HepG2 (cell line): ENCODE measurements around the gene CTU2. TPM values are rescaled to one million over a fixed set of nuclear protein-coding genes. Genes with fewer than 3 reads are reported as not detected.

Experiments used
- AGO1 ChIP-seq: fragments of 200-400 bp; formaldehyde crosslinking; IDR thresholded peaks from 2 replicates; pipeline ENCODE4 v1.6.1; 2017; ENCODE audit warnings: mild to moderate bottlenecking, low read depth, low read length, moderate library complexity; ENCODE audit not compliant: poor library complexity, severe bottlenecking
- ARID2 ChIP-seq: sonication (generic); formaldehyde crosslinking; IDR thresholded peaks from 2 replicates; pipeline ENCODE4 v1.8.1; 2022; ENCODE audit warnings: mild to moderate bottlenecking, missing genetic modification reagents, borderline replicate concordance
- FLYWCH1 ChIP-seq: sonication (generic); formaldehyde crosslinking; IDR thresholded peaks from 2 replicates; pipeline ENCODE4 v1.8.1; 2023; ENCODE audit warnings: mild to moderate bottlenecking, missing genetic modification reagents
- HNRNPL ChIP-seq: fragments of 200-400 bp; formaldehyde crosslinking; IDR thresholded peaks from 2 replicates; pipeline ENCODE4 v1.6.1; 2017; ENCODE audit warnings: mild to moderate bottlenecking, low read depth, low read length
- MEIS1 ChIP-seq: sonication (generic); formaldehyde crosslinking; IDR thresholded peaks from 2 replicates; pipeline ENCODE4 v1.9.0; 2021; ENCODE audit warnings: mild to moderate bottlenecking, missing genetic modification reagents, moderate library complexity, borderline replicate concordance
- MXD1 ChIP-seq: sonication (generic); formaldehyde crosslinking; IDR thresholded peaks from 2 replicates; pipeline ENCODE4 v1.4.0; 2020; ENCODE audit warnings: mild to moderate bottlenecking, missing genetic modification reagents
- NKX3-1 ChIP-seq: sonication (generic); formaldehyde crosslinking; IDR thresholded peaks from 2 replicates; pipeline ENCODE4 v1.5.0; 2020; ENCODE audit warnings: missing genetic modification reagents
- NR2F6 ChIP-seq, 2 experiments: IDR thresholded peaks; 2 replicates each; pipeline ENCODE4 v1.6.1; 2016; ENCODE audit warnings: antibody characterized with exemption in 1 of 2, mild to moderate bottlenecking in 1 of 2
- NRL ChIP-seq: sonication (generic); formaldehyde crosslinking; IDR thresholded peaks from 2 replicates; pipeline ENCODE4 v1.5.0; 2020; ENCODE audit warnings: missing genetic modification reagents, mild to moderate bottlenecking, moderate library complexity, borderline replicate concordance
- POLR2AphosphoS2 ChIP-seq: IDR thresholded peaks from 2 replicates; pipeline ENCODE4 v1.6.1; 2011; ENCODE audit warnings: low read depth, low read length, improper control_type of control experiment
- RBAK ChIP-seq: sonication (generic); formaldehyde crosslinking; IDR thresholded peaks from 2 replicates; pipeline ENCODE4 v1.5.1; 2020; ENCODE audit warnings: mild to moderate bottlenecking, missing genetic modification reagents
- XRCC5 ChIP-seq: fragments of 200-400 bp; formaldehyde crosslinking; optimal IDR thresholded peaks from 2 replicates; pipeline ENCODE3; 2017; ENCODE audit warnings: mild to moderate bottlenecking, low read length
- ZC3H4 ChIP-seq: sonication (generic); formaldehyde crosslinking; IDR thresholded peaks from 2 replicates; pipeline ENCODE4 v1.4.0; 2020; ENCODE audit warnings: missing genetic modification reagents, borderline replicate concordance
- ZFX ChIP-seq: sonication (generic); formaldehyde crosslinking; IDR thresholded peaks from 2 replicates; pipeline ENCODE4 v1.4.0; 2020; ENCODE audit warnings: mild to moderate bottlenecking, low read depth, missing genetic modification reagents, moderate library complexity
- ZNF33A ChIP-seq: sonication (generic); formaldehyde crosslinking; IDR thresholded peaks from 2 replicates; pipeline ENCODE4 v1.5.1; 2020; ENCODE audit warnings: missing genetic modification reagents, mild to moderate bottlenecking, moderate library complexity, borderline replicate concordance
- ZNF562 ChIP-seq: sonication (generic); formaldehyde crosslinking; IDR thresholded peaks from 2 replicates; pipeline ENCODE4 v1.8.0; 2022; ENCODE audit warnings: missing genetic modification reagents, borderline replicate concordance
- polyA plus RNA-seq, 8 experiments: library from polyadenylated mRNA; depleted of rRNA in 3 of 8; stranded (reverse) in 7 of 8; unstranded in 1 of 8; fragments of >200 nt; fragmentation: Illumina TruSeq in 4 of 8; extraction: Trizol in 4 of 8; gene quantifications; 2 replicates each; pipeline versions ENCODE4 v1.2.1 to v1.2.3, GENCODE V29; 2011 to 2016; ENCODE audit warnings: low read depth in 4 of 8, missing spikeins in 1 of 8, mixed read lengths in 1 of 8; ENCODE audit not compliant: insufficient read depth in 1 of 8
- total RNA-seq, 5 experiments: library from RNA; depleted of rRNA; stranded (reverse); fragments of >200 nt; fragmentation: Illumina TruSeq; extraction: Trizol; gene quantifications; 2 replicates each; pipeline ENCODE4 v1.2.3, GENCODE V29; 2016; ENCODE audit warnings: low read depth in 1 of 5
- TF ChIP-seq, protein P1 (sequence below): sonication (generic); formaldehyde crosslinking; IDR thresholded peaks from 2 replicates; pipeline ENCODE4 v1.4.0; 2020; ENCODE audit warnings: missing genetic modification reagents
- TF ChIP-seq, protein P2 (sequence below): IDR thresholded peaks from 2 replicates; pipeline ENCODE4 v1.6.1; 2016; ENCODE audit warnings: missing biosample characterization, missing genetic modification reagents, low read depth
- TF ChIP-seq, protein P3 (sequence below): sonication (generic); formaldehyde crosslinking; IDR thresholded peaks from 2 replicates; pipeline ENCODE4 v1.4.0; 2020; ENCODE audit warnings: missing genetic modification reagents, borderline replicate concordance

CTU2 gene
- total and polyA plus RNA-seq, 2 of the 13 experiments (the other 11 are each of a cell fraction or from before 2014, with no cell fraction given) = 13.3 to 21.9 TPM

DNA sequence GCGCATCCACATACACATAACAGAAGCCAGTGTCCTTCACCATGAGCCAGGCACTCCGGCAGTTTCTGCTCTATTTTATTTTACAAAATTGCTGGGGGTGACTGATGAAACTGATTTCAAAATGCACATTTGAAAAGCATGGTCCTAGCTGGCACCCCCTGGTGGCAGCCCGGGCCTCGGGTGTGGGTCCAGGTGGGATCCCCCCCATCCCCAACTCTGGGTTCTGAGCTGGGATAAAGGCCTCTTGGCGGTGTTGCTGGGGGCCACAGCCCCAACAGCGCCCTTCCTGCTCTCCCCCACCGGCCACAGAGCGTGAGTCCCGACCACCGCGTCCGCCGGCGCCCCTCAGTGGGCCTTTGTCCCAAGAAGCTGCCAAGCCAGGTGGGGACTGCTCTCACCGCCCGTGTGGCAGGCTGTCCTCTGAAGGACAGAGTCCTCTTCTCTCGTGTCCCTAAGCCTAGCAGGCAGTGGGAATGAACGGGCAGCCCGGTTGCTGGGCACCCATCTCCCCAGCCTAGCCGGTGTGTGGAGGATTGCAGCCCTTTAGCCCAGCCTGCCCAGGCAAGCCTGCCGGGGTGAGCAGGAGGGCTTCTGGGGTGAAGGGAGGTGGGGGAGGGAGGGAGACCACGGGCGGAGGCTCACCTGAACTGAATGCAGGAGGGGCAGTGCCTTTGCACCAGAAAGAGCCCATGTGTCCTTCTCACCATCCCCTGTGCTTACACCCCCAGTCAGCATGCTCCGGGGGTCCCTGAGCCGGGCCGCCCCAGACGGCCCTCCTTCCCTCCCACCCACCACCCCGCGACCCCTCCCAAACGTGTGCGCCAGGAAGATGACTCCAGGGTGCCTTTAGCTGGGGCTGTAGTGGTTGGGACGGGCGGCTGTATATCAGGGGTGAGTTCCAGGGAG, 20.9 kb upstream of the CTU2 start (continued):
- TF ChIP-seq AGO1 = no peak
- TF ChIP-seq, protein P1, sequence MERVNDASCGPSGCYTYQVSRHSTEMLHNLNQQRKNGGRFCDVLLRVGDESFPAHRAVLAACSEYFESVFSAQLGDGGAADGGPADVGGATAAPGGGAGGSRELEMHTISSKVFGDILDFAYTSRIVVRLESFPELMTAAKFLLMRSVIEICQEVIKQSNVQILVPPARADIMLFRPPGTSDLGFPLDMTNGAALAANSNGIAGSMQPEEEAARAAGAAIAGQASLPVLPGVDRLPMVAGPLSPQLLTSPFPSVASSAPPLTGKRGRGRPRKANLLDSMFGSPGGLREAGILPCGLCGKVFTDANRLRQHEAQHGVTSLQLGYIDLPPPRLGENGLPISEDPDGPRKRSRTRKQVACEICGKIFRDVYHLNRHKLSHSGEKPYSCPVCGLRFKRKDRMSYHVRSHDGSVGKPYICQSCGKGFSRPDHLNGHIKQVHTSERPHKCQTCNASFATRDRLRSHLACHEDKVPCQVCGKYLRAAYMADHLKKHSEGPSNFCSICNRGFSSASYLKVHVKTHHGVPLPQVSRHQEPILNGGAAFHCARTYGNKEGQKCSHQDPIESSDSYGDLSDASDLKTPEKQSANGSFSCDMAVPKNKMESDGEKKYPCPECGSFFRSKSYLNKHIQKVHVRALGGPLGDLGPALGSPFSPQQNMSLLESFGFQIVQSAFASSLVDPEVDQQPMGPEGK (CRISPR knock-in tag) = peak; percentile 66
- TF ChIP-seq POLR2AphosphoS2 = no peak
- TF ChIP-seq, protein P2, sequence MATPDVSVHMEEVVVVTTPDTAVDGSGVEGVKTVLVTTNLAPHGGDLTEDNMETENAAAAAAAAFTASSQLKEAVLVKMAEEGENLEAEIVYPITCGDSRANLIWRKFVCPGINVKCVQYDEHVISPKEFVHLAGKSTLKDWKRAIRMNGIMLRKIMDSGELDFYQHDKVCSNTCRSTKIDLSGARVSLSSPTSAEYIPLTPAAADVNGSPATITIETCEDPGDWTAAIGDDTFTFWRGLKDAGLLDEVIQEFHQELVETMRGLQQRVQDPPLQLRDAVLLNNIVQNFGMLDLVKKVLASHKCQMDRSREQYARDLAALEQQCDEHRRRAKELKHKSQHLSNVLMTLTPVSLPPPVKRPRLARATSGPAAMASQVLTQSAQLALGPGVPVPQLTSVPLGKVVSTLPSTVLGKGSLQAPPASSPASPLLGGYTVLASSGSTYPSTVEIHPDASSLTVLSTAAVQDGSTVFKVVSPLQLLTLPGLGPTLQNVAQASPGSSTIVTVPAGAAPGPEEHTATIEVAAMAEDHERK (CRISPR knock-in tag) = no peak
- TF ChIP-seq NKX3-1 (CRISPR knock-in tag) = no peak
- TF ChIP-seq NR2F6 (IDR thresholded peaks at IDR 0.05) = no peak
- no peak for TF ChIP-seq NR2F6 (CRISPR knock-in tag; IDR thresholded peaks at IDR 0.05)
- peak; percentile 37; the same call in 1 of the 2 replicates for TF ChIP-seq ZFX
- TF ChIP-seq RBAK (CRISPR knock-in tag) = no peak
- 0 out of 2 replicates have a peak, but pooled peaks have one; percentile 50 for TF ChIP-seq FLYWCH1
- peak; percentile 82 for TF ChIP-seq XRCC5
- TF ChIP-seq MEIS1 (CRISPR knock-in tag) = no peak
- 0 out of 2 replicates have a peak, but pooled peaks have one; percentile 34 for TF ChIP-seq NRL (CRISPR knock-in tag)
- TF ChIP-seq, protein P3, sequence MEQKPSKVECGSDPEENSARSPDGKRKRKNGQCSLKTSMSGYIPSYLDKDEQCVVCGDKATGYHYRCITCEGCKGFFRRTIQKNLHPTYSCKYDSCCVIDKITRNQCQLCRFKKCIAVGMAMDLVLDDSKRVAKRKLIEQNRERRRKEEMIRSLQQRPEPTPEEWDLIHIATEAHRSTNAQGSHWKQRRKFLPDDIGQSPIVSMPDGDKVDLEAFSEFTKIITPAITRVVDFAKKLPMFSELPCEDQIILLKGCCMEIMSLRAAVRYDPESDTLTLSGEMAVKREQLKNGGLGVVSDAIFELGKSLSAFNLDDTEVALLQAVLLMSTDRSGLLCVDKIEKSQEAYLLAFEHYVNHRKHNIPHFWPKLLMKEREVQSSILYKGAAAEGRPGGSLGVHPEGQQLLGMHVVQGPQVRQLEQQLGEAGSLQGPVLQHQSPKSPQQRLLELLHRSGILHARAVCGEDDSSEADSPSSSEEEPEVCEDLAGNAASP = 0 out of 2 replicates have a peak, but pooled peaks have one; percentile 18
- TF ChIP-seq MXD1 (CRISPR knock-in tag) = no peak
- no peak for TF ChIP-seq HNRNPL
- TF ChIP-seq ARID2 = 0 out of 2 replicates have a peak, but pooled peaks have one; percentile 35
- no peak for TF ChIP-seq ZC3H4 (CRISPR knock-in tag)
- TF ChIP-seq ZNF33A (CRISPR knock-in tag) = no peak
- no peak for TF ChIP-seq ZNF562 (CRISPR knock-in tag)
